CD14-positive monocyte (primary cell): ENCODE data around the gene RPL36A. TPM values are rescaled to one million over a fixed set of nuclear protein-coding genes. Genes with fewer than 3 reads are reported as not detected.
A peak's percentile ranks its signal among the peaks of the same experiment; 100 is the strongest.

Experiments used
- DNase-seq, 3 donors: peaks; one replicate each; pipeline ENCODE4 v3.0.0-alpha.2; 2011 to 2022
- H2AFZ ChIP-seq: 2 replicates; pipeline ENCODE4 v1.6.0; 2012; ENCODE audit warnings: mild to moderate bottlenecking, low read depth, low read length, inconsistent platforms; ENCODE audit not compliant: insufficient read depth, poor library complexity, severe bottlenecking
- H3K27ac ChIP-seq, 2 donors: 1 replicate in 1 of 2; 2 replicates in 1 of 2; pipeline ENCODE4 v1.5.1; 2012 to 2013; ENCODE audit warnings: low read length in 2 of 2, control low read depth in 1 of 2, inconsistent platforms in 1 of 2, low read depth in 1 of 2, mild to moderate bottlenecking in 1 of 2
- H3K27me3 ChIP-seq, 2 donors: one replicate each; pipeline versions ENCODE4 v1.6.0 to v1.6.1; 2011 to 2013; ENCODE audit warnings: low read length in 2 of 2; ENCODE audit not compliant: control insufficient read depth in 2 of 2, insufficient read depth in 2 of 2
- H3K36me3 ChIP-seq, 2 donors: replicated peaks in 1 of 2; 1 replicate in 1 of 2; 2 replicates in 1 of 2; pipeline versions ENCODE4 v1.5.1 to v1.6.1; 2012 to 2013; ENCODE audit warnings: low read length in 2 of 2, control low read depth in 1 of 2, inconsistent platforms in 1 of 2, mild to moderate bottlenecking in 1 of 2; ENCODE audit not compliant: insufficient read depth in 2 of 2, control insufficient read depth in 1 of 2
- H3K4me1 ChIP-seq, 2 donors: 1 replicate in 1 of 2; 2 replicates in 1 of 2; pipeline versions ENCODE4 v1.5.1 to v1.6.1; 2012 to 2013; ENCODE audit warnings: low read length in 2 of 2, control low read depth in 1 of 2, inconsistent platforms in 1 of 2, mild to moderate bottlenecking in 1 of 2, moderate library complexity in 1 of 2; ENCODE audit not compliant: insufficient read depth in 2 of 2, control insufficient read depth in 1 of 2
- H3K4me2 ChIP-seq: replicated peaks from 2 replicates; pipeline ENCODE3; 2012; ENCODE audit warnings: low read length, moderate library complexity, mild to moderate bottlenecking; ENCODE audit not compliant: poor library complexity, severe bottlenecking; ENCODE audit errors: extremely low read depth
- H3K4me3 ChIP-seq, 3 experiments: fragments of 200-600 bp in 1 of 3; sonication (generic) in 1 of 3; replicated peaks in 1 of 3; 1 replicate in 2 of 3; 2 replicates in 1 of 3; pipeline ENCODE4 v1.5.1; 2011 to 2013; ENCODE audit warnings: low read length in 3 of 3, mild to moderate bottlenecking in 3 of 3, control low read depth in 2 of 3, low read depth in 2 of 3, inconsistent platforms in 1 of 3, moderate library complexity in 1 of 3
- H3K79me2 ChIP-seq: 2 replicates; pipeline ENCODE4 v1.6.0; 2012; ENCODE audit warnings: mild to moderate bottlenecking, control low read depth, inconsistent platforms, low read length, moderate library complexity; ENCODE audit not compliant: insufficient read depth
- H3K9ac ChIP-seq: 2 replicates; pipeline ENCODE4 v1.6.0; 2017; ENCODE audit warnings: low read length, mild to moderate bottlenecking; ENCODE audit not compliant: insufficient read depth, poor library complexity, severe bottlenecking
- H3K9me3 ChIP-seq, 2 donors: replicated peaks in 1 of 2; 1 replicate in 1 of 2; 2 replicates in 1 of 2; pipeline versions ENCODE4 v1.5.1 to v1.6.1; 2012 to 2013; ENCODE audit warnings: low read length in 2 of 2, control low read depth in 1 of 2; ENCODE audit not compliant: control insufficient read depth in 1 of 2, insufficient read depth in 1 of 2
- H4K20me1 ChIP-seq: 2 replicates; pipeline ENCODE4 v1.6.0; 2012; ENCODE audit warnings: mild to moderate bottlenecking, low read length, control low read depth, moderate library complexity; ENCODE audit not compliant: insufficient read depth
- H3K27ac Mint-ChIP-seq, 7 donors: one replicate each; pipeline ENCODE4 v1.8.0; 2020; ENCODE audit warnings: mild to moderate bottlenecking in 7 of 7, mixed read lengths in 7 of 7, moderate library complexity in 6 of 7, inconsistent platforms in 2 of 7
- H3K27me3 Mint-ChIP-seq, 3 donors: one replicate each; pipeline ENCODE4 v1.8.0; 2021 to 2022; ENCODE audit warnings: low read depth in 3 of 3, mild to moderate bottlenecking in 3 of 3, mixed read lengths in 3 of 3, moderate library complexity in 3 of 3, inconsistent platforms in 1 of 3
- H3K36me3 Mint-ChIP-seq, 2 donors: one replicate each; pipeline ENCODE4 v1.8.0; 2020; ENCODE audit warnings: mixed read lengths in 2 of 2, inconsistent platforms in 1 of 2, mild to moderate bottlenecking in 1 of 2
- H3K4me1 Mint-ChIP-seq: one replicate; pipeline ENCODE4 v1.8.0; 2020; ENCODE audit warnings: mild to moderate bottlenecking, mixed read lengths
- H3K4me3 Mint-ChIP-seq, 2 donors: one replicate each; pipeline ENCODE4 v1.8.0; 2020; ENCODE audit warnings: mild to moderate bottlenecking in 2 of 2, mixed read lengths in 2 of 2, moderate library complexity in 1 of 2
- H3K9me3 Mint-ChIP-seq, 7 donors: one replicate each; pipeline ENCODE4 v1.8.0; 2020 to 2022; ENCODE audit warnings: mixed read lengths in 7 of 7, mild to moderate bottlenecking in 6 of 7, moderate library complexity in 6 of 7, inconsistent platforms in 2 of 7
- WGBS: methylation state at CpG from one replicate; pipeline ENCODE4 v1.1.5; 2013; ENCODE audit warnings: missing lambda C conversion rate; ENCODE audit not compliant: insufficient coverage; 5-methylcytosine and 5-hydroxymethylcytosine counted together
- intact Hi-C, 2 donors: fragments of 100-400 bp; cut with micrococcal nuclease; formaldehyde crosslinking; loops; one replicate each; pipeline versions ENCODE4 v1.15.0 to v1.15.1; 2023
- polyA plus RNA-seq, 3 donors: library from polyadenylated mRNA; depleted of rRNA in 1 of 3; unstranded in 2 of 3; stranded (reverse) in 1 of 3; fragments of 300-500 nt in 2 of 3; fragments of >200 nt in 1 of 3; fragmentation: Illumina TruSeq in 2 of 3; gene quantifications; 1 replicate in 2 of 3; 2 replicates in 1 of 3; pipeline ENCODE4 v1.2.3, GENCODE V29; 2012 to 2021
- TF ChIP-seq, protein P1 (sequence below): fragments of 200-600 bp; IDR thresholded peaks from one replicate; pipeline ENCODE4 v1.8.0; 2022; ENCODE audit warnings: antibody characterized with exemption, mild to moderate bottlenecking

Gene RPL36A
- polyA plus RNA-seq, 3 donors, result 833 to 2,390 (median 875) TPM

DNA sequence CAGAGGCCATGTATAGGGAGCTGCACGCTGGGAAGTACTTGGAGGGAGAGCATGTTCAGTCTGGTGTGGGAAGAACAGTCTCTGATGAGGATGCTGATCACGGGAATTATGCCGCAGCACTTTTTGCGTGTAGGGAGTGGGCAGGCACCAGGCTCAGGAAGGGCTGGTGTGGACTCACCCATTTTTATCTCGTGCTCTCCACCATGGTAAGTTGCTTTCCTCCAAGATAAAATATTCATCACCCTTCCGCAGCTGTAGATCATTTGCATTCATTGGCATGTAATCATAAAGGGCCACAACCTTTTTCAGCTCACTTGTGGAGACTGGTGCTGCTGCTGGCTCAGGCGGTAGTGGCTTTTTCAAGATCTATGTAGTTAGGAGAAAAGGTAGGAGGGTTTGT lies 30.4 kb upstream of the RPL36A start:
- Mint-ChIP-seq H3K9me3 (no peaks in the 10 kb centered on the region), H3K27ac (peak overlapping the region in 1 of 7 donors; percentile 49), H3K4me3 (no peak overlapping the region), H3K27me3 (peaks cover 0 to 1% (median 0%) of the 10 kb centered on the region in 3 donors), H3K4me1 (no peaks in the 10 kb centered on the region), H3K36me3 (peaks cover 77 to 87% of the 10 kb centered on the region in 2 donors)
- WGBS, result 88% methylated on average over 1 of the region's 7 CpGs
- Histone ChIP-seq H3K4me2 (no peak overlapping the region), H3K9me3 (no peaks in the 10 kb centered on the region), H3K4me1 (no peaks in the 10 kb centered on the region), H3K27me3 (no peaks in the 10 kb centered on the region), H3K27ac (no peak overlapping the region), H2AFZ (no peak overlapping the region), H3K36me3 (peaks cover 75 to 92% of the 10 kb centered on the region in 2 donors), H4K20me1 (no peaks in the 10 kb centered on the region), H3K9ac (no peak overlapping the region), H3K79me2 (no peaks in the 10 kb centered on the region), H3K4me3 (no peak overlapping the region)
- DNase-seq, result no peak
- TF ChIP-seq, protein P1, sequence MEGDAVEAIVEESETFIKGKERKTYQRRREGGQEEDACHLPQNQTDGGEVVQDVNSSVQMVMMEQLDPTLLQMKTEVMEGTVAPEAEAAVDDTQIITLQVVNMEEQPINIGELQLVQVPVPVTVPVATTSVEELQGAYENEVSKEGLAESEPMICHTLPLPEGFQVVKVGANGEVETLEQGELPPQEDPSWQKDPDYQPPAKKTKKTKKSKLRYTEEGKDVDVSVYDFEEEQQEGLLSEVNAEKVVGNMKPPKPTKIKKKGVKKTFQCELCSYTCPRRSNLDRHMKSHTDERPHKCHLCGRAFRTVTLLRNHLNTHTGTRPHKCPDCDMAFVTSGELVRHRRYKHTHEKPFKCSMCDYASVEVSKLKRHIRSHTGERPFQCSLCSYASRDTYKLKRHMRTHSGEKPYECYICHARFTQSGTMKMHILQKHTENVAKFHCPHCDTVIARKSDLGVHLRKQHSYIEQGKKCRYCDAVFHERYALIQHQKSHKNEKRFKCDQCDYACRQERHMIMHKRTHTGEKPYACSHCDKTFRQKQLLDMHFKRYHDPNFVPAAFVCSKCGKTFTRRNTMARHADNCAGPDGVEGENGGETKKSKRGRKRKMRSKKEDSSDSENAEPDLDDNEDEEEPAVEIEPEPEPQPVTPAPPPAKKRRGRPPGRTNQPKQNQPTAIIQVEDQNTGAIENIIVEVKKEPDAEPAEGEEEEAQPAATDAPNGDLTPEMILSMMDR, result no peak
- intact Hi-C loops, result no loop called here

DNA sequence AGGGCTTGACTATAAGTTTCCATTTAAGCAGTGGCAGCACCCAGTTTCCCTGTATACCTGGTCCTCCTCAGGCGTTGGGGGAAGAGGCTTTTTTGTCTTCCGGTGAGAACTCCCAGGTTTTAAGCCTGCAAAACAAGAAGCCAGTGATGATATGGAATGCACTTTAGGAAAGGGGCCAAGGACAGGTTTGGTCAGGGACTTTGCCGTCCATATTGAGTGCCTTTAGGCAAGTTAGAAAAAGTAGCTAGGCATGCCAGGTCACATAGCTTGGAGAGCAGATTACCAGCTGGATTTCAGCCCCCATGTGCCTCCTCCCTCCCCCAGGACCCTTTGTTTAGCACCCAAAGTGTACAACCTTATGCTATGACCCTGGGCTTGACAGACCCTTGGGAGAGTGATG lies 28.7 kb upstream of the RPL36A start:
- H3K27me3 Mint-ChIP-seq, result peaks cover 0 to 1% (median 0%) of the 10 kb centered on the region in 3 donors
- TF ChIP-seq, protein P1, result no peak
- H3K27ac ChIP-seq, result no peak overlapping the region

More for the DNA sequence above, 28.7 kb upstream of the RPL36A start:
- H3K4me1 Mint-ChIP-seq, result no peaks in the 10 kb centered on the region
- H3K9me3 Mint-ChIP-seq, result no peaks in the 10 kb centered on the region
- Histone ChIP-seq H3K79me2 (no peaks in the 10 kb centered on the region), H3K27me3 (no peaks in the 10 kb centered on the region), H3K4me1 (no peaks in the 10 kb centered on the region), H4K20me1 (no peaks in the 10 kb centered on the region), H3K36me3 (peaks cover 69 to 89% of the 10 kb centered on the region in 2 donors), H3K9ac (no peak overlapping the region), H3K9me3 (no peaks in the 10 kb centered on the region), H2AFZ (no peak overlapping the region), H3K4me2 (no peak overlapping the region), H3K4me3 (no peak overlapping the region)
- no peak overlapping the region for H3K27ac Mint-ChIP-seq
- no CpG with 5 or more reads among the region's 3 CpGs for WGBS
- H3K4me3 Mint-ChIP-seq, result no peak overlapping the region
- intact Hi-C loops, result no loop called here
- H3K36me3 Mint-ChIP-seq, result peaks cover 62 to 81% of the 10 kb centered on the region in 2 donors
- no peak for DNase-seq
